ENCODE results near the gene LRP2.

LRP2 gene

DNA sequence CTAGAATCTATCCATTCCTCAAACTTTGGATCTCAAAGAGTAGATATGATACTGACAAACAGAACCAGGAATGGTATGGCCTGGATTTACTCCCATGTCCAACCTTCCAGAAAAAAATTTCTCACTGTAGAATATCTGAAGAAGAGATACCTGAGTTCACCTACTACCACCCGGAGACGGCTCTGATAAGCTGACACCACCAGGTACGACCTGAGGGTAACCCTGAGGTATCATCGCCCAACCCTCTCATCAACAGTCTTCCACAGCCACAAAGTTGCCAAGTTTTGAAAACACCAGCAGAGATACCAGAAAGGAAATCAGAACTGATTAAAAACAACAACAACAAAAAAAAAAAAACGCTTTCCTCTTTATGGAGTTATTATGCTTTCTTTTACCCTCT is 102.9 kb downstream of the LRP2 start:
- no peak for DNase-seq (ENCODE audit: low read depth, low spot score)
- H3K27ac ChIP-seq, result no peak overlapping the region

DNA sequence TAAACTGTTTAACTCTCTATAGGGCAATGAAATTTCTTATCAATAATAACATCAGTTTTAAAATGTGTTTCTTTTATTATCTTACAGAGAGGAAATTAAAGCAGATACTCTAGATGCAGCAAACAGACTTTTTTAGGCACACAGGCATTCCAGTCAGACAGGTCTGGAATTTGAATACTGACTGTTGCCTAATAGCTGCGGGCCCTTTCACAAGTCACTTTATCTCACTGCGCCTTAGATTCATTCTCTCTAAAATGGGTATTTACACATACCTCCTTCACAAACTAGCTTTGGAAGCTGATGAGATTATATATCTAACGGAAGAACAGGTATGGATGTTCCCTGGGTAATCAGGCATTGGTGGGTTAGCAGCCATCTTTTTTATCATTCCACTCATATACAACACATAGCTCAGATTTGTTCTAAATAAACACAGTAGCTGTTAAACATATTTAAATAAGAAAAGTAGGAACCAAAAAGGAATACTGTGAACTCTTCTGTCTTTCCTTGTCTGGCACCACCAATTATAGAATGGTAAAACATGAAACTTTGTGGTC is 104.2 kb downstream of the LRP2 start:
- DNase-seq (ENCODE audit: low read depth, low spot score), result no peak
- no peak overlapping the region for H3K27ac ChIP-seq

- no peak overlapping the region for H3K27ac ChIP-seq
- DNase-seq (ENCODE audit: low read depth, low spot score), result no peak
Measured at GRCh38 chr2:169254774-169255173, 107.6 kb downstream of the LRP2 start.

DNA sequence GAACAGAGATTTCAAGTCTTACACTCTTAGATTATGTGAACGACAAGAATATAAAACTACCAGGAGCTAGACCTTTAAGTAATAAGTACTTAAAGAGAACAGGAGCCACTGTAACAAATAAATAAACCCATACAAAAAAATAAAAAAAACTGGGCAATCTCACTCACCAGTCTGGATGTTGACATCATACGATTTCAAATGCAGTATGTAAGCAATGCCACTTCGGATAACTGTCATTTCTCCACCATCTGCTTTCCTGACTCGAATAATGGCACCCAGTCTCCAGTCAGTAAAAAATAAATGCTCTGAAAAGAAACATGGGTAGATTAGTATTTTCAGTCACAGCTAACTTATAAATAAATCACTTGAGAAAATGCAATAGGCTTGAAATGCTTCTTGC is 115.1 kb downstream of the LRP2 start:
- DNase-seq (ENCODE audit: low read depth, low spot score), result no peak
- H3K27ac ChIP-seq, result no peak overlapping the region

DNA sequence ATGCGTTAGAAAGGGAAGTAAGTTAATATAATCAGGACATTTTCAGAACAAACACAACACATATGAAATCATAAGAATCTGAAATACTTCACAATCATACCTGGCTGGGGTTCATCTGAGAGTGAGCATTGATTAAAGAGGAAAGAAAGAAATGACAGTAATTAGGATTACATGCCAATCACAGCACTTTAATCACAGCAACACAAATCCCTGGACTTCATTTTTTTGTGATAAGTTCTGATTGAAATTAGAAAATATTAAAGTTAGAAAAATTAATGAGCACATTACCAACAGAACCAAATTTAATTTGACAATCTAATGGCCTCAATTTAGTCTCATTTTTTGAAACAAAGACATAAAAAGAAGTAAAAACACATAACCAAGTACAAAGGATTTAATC is 121.9 kb downstream of the LRP2 start:
- H3K27ac ChIP-seq, result no peak overlapping the region
- no peak for DNase-seq (ENCODE audit: low read depth, low spot score)

DNA sequence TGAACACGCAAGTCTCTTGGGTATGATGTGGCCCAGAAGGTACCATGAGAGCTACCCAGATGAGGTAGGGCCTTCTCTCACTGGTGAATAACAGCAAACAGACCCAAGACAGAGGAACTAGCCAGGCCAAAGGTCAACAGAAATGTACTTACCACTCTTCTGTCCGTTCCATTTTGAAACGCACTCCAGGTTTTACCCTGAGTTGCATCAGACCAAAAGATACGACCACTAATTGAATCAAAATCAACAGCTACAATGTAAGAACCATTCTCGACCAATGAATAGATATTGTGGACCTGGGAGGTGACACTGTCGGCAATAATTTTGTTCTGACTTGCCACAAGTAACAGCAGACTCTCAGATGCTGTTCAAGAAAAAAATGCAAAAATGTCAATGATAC is 124.4 kb downstream of the LRP2 start:
- no peak overlapping the region for H3K27ac ChIP-seq
- DNase-seq (ENCODE audit: low read depth, low spot score), result no peak

- H3K27ac ChIP-seq, result no peak overlapping the region
- no peak for DNase-seq (ENCODE audit: low read depth, low spot score)
Measured at GRCh38 chr2:169237286-169237685, 125.0 kb downstream of the LRP2 start.

GRCh38 chr2:169232551-169233154 is 129.7 kb downstream of the LRP2 start:
- no peak overlapping the region for H3K27ac ChIP-seq

DNA sequence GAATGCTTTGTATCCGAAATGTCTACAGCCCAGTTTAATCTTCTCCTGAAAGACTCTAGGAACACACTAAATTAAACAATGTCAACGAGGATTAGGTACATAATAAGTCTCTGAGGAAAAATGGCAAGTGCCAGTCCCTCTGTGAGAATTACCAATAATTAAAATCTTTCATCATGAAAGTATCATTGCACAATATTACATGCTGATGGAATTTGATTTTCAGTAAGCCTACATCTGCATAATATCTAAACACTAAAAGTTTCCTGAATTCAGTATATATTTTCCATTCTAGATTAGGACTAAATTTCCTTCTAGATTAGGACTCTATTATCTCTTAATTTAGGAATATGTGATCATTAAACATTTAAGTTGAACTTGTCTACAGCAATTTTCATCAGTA is 132.1 kb downstream of the LRP2 start:
- no peak overlapping the region for H3K27ac ChIP-seq
- DNase-seq (ENCODE audit: low read depth, low spot score), result no peak

More at GRCh38 chr2:169232551-169233154, 129.7 kb downstream of the LRP2 start:
- DNase-seq (ENCODE audit: low read depth, low spot score), result no peak

GRCh38 chr2:169229590-169229989 is 132.7 kb downstream of the LRP2 start:
- DNase-seq (ENCODE audit: low read depth, low spot score), result no peak
- H3K27ac ChIP-seq, result no peak overlapping the region

DNA sequence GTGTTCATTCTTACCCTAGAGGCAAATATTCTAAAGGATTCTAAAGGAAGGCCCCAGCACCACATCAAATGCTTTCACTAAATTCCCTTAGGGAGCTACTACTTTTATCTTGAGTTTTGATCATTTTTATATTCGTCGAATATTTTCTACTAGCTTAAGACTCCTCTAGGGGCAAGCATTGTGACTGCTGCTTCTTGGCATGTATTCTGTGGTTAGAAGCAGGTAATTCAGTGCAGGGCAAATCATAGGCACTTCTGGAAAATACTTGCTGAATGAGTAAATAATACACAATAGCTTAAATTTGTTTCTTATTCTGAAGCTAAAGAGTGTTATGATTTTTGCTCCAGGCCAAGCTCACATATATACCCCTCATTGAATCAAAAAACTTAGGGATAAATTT is 136.4 kb downstream of the LRP2 start:
- DNase-seq (ENCODE audit: low read depth, low spot score), result no peak
- no peak overlapping the region for H3K27ac ChIP-seq

DNA sequence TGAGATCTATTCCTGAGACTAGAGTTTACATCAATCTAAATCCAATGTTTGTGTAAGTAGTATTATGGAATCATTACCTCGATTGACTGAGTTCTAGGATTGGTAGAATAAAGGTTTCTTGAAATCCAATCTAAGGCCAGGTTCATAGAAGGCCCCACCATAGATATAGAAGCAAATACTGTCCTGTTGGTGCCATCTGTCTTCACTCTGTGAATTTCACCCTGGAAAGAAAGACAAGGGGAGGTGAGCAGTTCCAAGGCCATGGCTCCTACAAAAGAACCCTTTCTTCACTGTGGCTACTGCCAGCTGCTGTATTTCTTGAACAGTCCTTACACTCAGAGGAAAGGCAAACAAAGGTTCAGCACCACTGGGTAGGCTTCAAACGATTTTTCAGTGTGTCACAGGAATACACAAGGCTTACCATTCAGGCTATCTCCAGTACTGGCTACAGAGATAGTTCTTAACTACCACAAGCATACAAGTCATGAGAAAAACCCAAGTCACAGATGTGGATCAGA is 137.0 kb downstream of the LRP2 start:
- H3K27ac ChIP-seq, result no peak overlapping the region
- DNase-seq (ENCODE audit: low read depth, low spot score), result no peak

DNA sequence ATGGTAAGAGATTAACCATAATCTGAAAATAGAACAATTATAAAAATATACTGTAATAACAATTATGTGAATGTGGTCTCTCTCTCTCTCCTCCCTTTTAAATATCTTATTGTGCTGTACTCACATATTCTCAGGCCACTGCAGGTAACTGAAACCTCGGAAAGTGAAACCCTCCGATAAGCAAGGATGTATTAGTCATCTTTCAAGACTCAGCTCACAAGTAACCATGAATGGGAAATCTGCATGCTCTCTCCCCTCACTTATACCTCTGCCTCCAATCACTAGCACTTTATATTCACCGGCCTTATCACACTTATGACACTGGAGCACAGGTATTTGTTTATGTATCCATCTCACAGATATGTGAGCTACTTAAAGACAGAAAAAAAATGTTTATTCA is 139.7 kb downstream of the LRP2 start:
- DNase-seq (ENCODE audit: low read depth, low spot score), result peak; percentile 22
- H3K27ac ChIP-seq, result no peak overlapping the region

DNA sequence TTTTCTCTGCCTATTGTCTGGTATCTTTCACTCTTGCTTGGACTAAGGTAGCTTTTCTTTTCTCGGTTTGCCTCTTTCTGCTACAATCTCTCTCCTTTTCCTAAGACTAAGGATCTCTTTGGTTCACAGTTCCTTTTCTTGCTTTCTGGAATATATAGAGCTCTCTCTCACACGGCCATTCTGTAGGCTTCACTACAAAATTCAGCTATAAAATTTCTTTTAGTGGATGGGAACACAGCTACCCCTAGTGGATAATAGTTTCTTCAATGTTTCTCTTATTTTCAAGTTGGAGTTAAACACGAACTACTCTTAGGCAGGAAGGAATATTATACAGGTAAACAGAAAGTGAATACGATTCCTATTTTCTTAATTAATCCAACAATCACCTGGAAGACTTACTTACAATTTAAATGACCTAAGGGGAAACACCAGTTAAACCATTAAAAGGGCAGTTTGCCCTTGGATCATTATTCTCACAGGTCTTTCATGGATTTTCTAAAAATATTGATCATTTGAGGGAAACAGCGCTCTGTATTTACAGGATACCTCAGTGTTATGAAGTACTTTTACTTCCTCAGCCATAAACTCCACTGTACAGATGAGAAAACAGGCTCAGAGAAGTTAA is 140.5 kb downstream of the LRP2 start:
- DNase-seq (ENCODE audit: low read depth, low spot score), result no peak
- no peak overlapping the region for H3K27ac ChIP-seq

DNA sequence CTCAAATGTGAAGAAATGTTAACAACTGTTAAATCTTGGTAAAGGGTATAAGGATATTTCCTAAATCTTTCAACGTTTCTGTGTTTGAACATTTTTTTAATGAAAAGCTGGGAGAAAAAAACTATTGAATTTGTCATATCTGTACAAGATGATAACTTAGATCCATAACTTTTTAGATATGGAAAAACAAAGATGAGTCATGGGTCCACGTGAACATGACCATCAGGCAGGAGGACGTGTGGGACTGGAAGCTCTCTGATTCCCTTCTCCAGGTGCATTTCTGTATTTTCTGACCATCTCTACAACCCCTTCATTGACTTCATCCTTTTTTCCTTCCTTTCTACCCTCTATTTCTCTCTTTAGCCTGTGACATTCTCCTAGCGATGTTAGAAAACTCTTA is 151.4 kb downstream of the LRP2 start:
- H3K27ac ChIP-seq, result no peak overlapping the region
- DNase-seq (ENCODE audit: low read depth, low spot score), result no peak

DNA sequence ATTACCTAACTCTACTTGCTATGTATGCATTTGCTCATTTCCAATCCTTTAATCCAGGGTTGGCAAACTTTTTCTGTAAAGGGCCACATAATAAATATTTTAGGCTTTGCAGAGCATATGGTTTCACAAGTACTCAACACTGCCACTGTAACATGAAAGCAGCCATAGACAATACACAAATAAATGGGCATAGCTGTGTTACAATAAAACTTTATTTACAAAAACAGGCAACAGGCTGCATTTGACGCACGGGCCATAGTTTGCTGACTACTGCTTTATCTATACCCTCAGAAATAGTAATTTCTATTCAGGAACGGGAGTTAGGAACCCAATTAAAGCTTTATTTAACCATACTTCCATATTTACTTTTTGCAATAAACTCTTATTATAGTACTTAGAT is 154.3 kb downstream of the LRP2 start:
- no peak overlapping the region for H3K27ac ChIP-seq
- no peak for DNase-seq (ENCODE audit: low read depth, low spot score)

DNA sequence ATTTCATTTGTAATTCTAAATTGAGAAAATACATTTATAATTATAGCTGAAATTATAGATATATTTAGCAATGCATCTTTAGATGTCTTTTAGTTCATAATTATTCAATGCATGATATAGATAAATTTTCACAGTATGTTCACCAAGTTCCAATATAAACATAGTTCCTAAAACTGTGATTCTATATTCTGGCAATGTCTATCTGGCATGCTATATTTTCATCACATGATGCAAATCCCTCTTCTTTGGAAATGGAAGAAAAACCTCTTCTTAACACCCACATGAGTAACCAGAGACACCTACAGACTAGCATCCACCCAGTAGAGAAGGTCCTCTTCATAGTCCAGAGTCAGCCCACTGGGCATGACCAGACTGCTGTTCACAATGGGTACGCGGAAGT is 157.2 kb downstream of the LRP2 start:
- H3K27ac ChIP-seq, result no peak overlapping the region
- no peak for DNase-seq (ENCODE audit: low read depth, low spot score)

DNA sequence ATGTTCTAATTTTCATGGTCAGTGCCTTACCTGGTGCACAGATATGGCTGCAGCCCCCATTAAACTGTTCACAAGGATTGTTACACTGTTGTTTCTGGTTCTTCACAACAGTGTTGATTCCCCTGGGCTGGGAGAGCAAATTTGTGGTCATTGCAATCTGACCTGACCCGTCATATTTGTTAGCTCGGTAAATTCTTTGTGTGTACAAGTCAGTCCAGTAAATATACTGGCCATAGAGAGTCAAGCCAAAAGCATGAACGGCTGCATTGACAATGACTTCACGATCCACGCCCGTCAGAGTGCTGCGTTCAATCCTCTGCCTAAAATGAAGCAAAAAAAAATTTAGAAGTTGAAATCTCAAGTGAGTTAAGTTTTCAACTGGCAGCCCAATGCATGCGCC is 158.4 kb downstream of the LRP2 start:
- H3K27ac ChIP-seq, result no peak overlapping the region
- DNase-seq (ENCODE audit: low read depth, low spot score), result no peak

GRCh38 chr2:169200756-169201155 is 161.6 kb downstream of the LRP2 start:
- no peak for DNase-seq (ENCODE audit: low read depth, low spot score)
- H3K27ac ChIP-seq, result no peak overlapping the region

GRCh38 chr2:169193618-169194017 is 168.7 kb downstream of the LRP2 start:
- H3K27ac ChIP-seq, result no peak overlapping the region
- no peak for DNase-seq (ENCODE audit: low read depth, low spot score)

- H3K27ac ChIP-seq, result no peak overlapping the region
- no peak for DNase-seq (ENCODE audit: low read depth, low spot score)
Measured at GRCh38 chr2:169190197-169190775, 172.0 kb downstream of the LRP2 start.

DNA sequence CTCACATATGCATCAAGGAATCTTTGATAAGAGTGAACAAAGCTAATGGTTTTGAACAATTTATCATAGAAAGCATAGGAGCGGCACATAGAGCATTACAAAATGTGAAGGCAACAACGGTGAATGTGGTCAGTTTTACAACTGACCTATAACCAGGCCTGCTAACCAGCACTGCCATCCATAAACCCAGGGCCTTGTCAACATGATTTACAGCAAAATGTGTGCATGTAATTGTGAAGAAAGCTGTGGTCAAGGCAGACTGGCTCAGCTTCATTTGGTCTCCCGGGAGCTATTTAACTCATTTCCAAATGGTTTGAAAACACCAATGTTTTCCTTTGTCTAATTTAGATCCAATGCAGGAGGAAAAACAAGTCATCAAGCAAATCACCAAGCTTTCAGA is 173.2 kb downstream of the LRP2 start:
- DNase-seq (ENCODE audit: low read depth, low spot score), result no peak
- H3K27ac ChIP-seq, result no peak overlapping the region

Measured in epithelial cell of prostate (primary cell).